ENCODE results near the gene PHF11.
"Not testable (repeated sequence)": the region's sequence is repeated elsewhere in the genome, so short reads cannot be mapped to it uniquely, and the experiment has no call there.

Gene PHF11

GRCh38 chr13:49543656-49544055 lies 47.9 kb downstream of the PHF11 start:
- no peak for DNase-seq (ENCODE audit: low read depth in 2 of 2, low spot score in 1 of 2)

GRCh38 chr13:49545661-49546060 lies 49.9 kb downstream of the PHF11 start:
- no peak for DNase-seq (ENCODE audit: low read depth in 2 of 2, low spot score in 1 of 2)

- no peak for DNase-seq (ENCODE audit: low read depth in 2 of 2, low spot score in 1 of 2)
Observed at GRCh38 chr13:49546561-49546960, 50.8 kb downstream of the PHF11 start.

GRCh38 chr13:49549289-49549688 lies 53.5 kb downstream of the PHF11 start:
- no peak for DNase-seq (ENCODE audit: low read depth in 2 of 2, low spot score in 1 of 2)

- no peak for DNase-seq (ENCODE audit: low read depth in 2 of 2, low spot score in 1 of 2)
Observed at GRCh38 chr13:49550942-49551644, 55.3 kb downstream of the PHF11 start.

GRCh38 chr13:49553888-49554287 lies 58.1 kb downstream of the PHF11 start:
- DNase-seq (ENCODE audit: low read depth in 2 of 2, low spot score in 1 of 2) = no peak

GRCh38 chr13:49554387-49554786 lies 58.6 kb downstream of the PHF11 start:
- no peak for DNase-seq (ENCODE audit: low read depth in 2 of 2, low spot score in 1 of 2)

GRCh38 chr13:49559006-49559405 lies 63.3 kb downstream of the PHF11 start:
- DNase-seq (ENCODE audit: low read depth in 2 of 2, low spot score in 1 of 2) = no peak

GRCh38 chr13:49560270-49561061 lies 64.7 kb downstream of the PHF11 start:
- DNase-seq (ENCODE audit: low read depth in 2 of 2, low spot score in 1 of 2) = no peak

- no peak for DNase-seq (ENCODE audit: low read depth in 2 of 2, low spot score in 1 of 2)
Observed at GRCh38 chr13:49561062-49561410, 65.3 kb downstream of the PHF11 start.

- DNase-seq (ENCODE audit: low read depth in 2 of 2, low spot score in 1 of 2) = no peak
Observed at GRCh38 chr13:49563516-49563915, 67.8 kb downstream of the PHF11 start.

- not testable (repeated sequence) for DNase-seq (ENCODE audit: low read depth in 2 of 2, low spot score in 1 of 2)
Observed at GRCh38 chr13:49565461-49565860, 69.7 kb downstream of the PHF11 start.

GRCh38 chr13:49566461-49566860 lies 70.7 kb downstream of the PHF11 start:
- DNase-seq (ENCODE audit: low read depth in 2 of 2, low spot score in 1 of 2) = no peak

- DNase-seq (ENCODE audit: low read depth in 2 of 2, low spot score in 1 of 2) = no peak
Observed at GRCh38 chr13:49567491-49567890, 71.7 kb downstream of the PHF11 start.

GRCh38 chr13:49569993-49570689 lies 74.4 kb downstream of the PHF11 start:
- DNase-seq (ENCODE audit: low read depth in 2 of 2, low spot score in 1 of 2) = no peak

GRCh38 chr13:49571299-49572240 lies 75.8 kb downstream of the PHF11 start:
- DNase-seq (ENCODE audit: low read depth in 2 of 2, low spot score in 1 of 2) = no peak
